ENCODE data around the gene LPIN1.

The LPIN1 gene

DNA sequence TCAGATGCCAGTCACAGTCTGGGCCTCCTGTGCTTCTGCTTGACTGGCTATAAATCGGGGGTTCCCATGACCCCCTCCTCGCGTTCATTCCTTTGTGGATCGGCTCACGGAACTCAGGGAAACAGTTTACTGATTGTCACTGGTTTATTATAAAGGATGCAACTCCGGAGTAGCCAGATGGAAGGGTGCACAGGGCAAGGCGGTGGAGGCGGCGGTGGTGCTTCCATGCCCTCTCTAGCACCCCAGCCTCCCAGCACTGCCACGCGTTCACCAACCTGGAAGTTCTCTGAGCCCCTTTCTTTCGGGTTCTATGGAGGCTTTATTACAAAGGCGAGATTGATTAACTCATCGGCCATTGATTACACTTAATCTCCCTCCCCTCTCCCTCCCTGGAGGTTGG is 15.6 kb downstream of the LPIN1 start:
- DNase-seq (ENCODE audit: low spot score) = no peak

DNA sequence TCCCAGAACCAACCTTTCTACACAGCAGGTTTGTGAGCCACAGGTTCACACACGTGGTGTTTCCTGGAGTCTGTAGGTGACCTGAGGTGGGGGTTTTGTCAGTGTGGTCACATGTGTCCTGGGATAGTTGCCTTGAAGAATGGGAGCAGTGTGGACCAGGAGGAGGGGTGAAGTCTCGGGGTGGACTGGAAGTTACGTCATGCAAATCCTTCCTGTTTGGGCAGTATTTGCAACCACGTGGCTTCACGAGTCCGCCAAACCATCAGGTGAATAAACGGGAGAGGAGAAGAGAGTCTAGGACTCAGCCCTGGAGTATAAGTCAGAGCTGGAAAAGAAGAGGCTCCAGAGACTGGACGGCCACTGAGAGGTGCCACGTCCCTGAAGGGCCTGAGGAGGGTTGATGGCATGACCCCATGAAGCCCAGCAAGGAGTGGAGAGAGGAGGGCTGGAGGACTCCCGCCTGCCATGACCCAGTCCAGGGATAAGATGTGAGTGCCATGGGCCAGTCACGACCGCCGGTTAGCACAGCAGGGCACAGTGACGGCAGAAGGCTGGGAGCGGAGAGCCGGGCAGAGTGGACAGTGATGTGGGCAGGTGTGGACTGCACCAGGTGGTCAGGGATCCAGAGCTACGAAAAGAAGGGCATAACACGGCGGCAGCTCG is 16.5 kb downstream of the LPIN1 start:
- DNase-seq (ENCODE audit: low spot score) = no peak

DNA sequence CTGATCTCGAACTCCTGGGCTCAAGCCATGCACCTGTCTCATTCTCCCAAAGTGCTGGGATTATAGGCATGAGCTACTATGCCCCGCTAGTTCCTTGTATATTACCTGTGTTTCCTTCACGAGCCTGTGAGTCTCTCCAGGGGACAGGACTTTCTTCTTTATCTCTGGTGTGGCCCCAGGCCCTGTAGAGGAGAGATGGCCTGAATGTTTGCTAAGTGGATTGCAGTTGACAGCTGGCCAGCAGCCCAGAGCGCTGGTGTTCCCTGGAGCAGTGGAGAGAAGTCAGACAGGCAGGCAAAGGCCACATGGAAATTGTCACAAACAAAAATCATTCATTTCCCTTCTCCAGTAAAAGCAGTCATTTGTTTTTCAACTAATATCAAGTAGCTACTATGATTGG is 17.9 kb downstream of the LPIN1 start:
- DNase-seq (ENCODE audit: low spot score) = no peak

DNA sequence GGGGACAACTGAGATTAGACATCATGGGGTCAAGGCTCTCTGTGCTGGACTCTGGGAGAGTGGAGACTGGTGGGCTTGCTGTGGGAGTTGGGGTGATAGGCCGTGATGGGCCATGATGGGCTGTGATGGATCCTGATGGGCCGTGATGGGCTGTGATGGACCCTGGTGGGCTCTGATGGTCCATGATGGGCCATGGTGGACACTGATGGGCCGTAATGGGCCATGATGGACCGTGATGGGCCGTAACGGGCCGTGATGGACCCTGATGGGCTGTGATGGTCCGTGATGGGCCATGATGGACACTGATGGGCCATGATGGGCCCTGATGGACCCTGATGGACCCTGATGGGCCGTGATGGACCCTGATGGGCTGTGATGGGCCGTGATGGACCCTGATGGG is 18.5 kb downstream of the LPIN1 start:
- DNase-seq (ENCODE audit: low spot score) = no peak

DNA sequence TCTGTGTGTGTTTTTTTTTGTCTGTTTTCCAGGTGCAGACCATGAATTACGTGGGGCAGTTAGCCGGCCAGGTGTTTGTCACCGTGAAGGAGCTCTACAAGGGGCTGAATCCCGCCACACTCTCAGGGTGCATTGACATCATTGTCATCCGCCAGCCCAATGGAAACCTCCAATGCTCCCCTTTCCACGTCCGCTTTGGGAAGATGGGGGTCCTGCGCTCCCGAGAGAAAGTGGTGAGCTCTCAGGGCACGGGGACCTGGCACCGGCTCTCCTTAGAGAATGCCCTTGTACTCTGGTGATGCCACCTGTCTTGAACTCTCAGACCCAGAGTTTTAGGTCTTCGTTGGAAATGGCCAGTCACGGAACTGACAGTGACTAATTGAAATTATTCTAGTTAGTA is 19.1 kb downstream of the LPIN1 start:
- DNase-seq (ENCODE audit: low spot score) = no peak

DNA sequence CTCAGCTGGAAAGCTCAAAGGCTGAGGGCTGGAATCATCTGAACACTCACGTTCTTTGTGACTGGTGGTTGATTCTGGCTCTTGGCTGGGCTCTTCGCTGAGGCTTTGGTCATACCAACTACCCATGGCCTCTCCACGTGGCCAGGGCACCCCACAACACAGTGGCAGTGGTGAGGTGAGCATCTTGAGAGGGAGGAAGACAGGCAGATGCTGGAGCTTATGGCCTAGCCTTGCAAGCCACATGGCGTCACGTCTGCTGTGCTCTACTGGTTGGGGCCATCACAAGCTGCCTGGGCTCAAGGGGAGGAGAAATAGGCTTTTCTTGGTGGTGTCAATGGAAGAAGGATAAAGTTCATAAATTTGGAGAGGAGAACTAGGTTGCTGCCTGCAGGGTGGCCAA is 19.6 kb downstream of the LPIN1 start:
- no peak for DNase-seq (ENCODE audit: low spot score)

DNA sequence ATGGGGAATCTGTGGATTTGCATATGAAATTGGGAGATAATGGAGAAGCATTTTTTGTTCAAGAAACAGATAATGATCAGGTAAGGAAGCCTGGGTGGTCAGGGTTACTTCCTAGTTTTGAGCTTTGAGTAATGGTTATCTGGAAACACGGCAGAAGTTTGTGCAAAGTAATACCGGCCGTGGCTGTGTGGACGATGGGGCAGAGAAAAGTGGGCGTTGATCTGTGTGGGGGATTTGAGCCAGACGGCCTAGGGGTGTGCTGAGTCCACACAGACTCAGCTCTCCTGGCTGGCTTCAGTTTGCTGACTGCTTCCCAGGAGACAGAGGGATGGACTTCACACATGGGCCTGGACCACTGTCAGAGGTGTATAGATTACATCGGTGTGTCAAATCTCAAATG is 21.3 kb downstream of the LPIN1 start:
- no peak for DNase-seq (ENCODE audit: low spot score)

DNA sequence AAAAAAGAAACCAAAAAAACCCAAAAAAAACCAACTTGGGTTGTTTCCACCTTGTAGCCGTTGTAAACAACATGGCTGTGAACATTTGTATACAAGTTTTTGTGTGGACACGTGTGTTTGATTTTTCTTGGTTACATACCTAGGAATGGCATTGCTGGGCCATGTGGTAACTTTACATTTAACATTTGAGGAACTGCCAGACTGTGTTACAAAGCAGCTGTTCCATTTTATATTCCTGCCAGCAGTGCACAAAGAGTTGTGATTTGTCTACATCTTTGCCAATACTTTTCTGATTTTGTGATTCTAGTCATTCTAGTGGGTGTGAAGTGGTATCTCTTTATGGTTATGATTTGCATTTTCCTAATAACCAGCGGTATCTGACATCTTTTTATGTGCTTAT is 22.5 kb downstream of the LPIN1 start:
- DNase-seq (ENCODE audit: low spot score) = no peak

DNA sequence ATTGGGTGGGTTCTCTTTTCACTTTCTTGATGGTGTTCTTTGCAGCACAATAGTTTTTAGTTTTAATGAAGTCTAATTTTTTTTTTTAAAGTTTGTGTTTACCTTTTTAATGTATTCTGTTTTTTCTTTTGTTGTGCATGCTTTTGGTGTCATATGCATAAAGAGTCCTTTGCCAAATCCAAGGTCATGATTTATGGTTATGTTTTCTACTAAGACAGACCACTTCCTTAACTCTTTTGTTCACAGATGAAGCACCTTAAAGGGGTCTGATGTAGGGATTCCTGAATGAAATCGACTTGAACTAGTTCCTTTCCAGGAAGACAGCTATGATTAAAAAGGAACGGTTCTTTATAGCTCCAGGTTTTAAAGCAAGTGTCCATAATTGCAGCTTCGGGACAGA is 23.1 kb downstream of the LPIN1 start:
- no peak for DNase-seq (ENCODE audit: low spot score)

DNA sequence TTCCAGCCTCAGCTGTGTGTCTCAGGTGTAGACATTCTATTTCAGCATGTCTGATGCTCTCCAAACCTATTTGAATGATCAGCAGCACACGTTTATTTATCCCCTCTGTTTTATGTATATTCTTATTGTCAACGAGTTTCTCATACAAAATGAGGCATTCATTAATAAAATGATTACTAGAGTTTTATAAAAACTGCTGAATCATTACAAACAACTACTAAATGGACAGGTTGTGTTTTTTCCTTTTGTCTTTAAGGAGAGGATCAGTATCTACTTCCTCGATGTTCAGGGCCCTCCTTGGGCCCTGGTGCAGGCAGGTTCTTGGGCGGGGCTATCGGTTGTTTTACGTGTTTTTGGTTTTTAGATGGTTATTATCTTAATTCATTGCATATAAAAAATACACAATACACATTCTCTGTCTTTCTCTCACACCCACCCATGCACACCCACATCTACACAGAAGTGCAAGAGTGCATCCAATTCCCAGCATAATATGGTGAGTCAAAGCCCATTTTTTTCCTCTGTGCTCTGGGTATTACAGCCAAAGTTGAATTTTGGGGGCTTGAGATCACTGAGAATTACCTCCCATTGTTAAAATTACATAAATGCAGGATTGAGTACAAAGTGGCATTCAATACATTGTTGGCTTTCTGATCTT is 24.2 kb downstream of the LPIN1 start:
- no peak for DNase-seq (ENCODE audit: low spot score)

DNA sequence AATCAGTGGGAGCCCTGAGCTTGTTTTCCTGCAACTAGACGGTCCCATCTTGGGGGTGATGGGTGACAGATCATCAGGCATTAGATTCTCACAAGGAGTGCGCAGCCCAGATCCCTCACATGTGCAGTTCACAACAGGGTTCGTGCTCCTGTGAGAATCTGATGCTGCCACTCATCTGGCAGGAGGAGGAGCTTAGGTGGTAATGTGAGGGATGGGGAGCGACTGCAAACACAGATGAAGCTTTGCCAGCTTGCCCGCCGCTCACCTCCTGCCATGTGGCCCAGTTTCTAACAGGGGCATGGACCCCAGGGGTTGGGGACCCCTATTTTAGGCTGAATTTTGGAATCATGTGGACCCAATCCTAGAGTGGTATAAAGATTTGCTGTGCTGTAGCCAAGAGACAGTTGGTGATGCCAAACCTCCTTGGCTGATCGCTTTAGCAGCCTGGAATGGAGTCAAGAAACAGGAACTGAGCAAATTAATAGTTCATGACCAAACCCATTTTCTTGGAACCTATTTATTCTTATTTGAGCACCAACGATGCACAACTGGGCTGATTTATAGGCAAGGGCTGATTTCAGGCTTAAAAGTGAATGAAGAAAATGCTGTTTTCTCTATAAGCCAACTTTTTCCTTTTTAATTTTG is 25.7 kb downstream of the LPIN1 start:
- no peak for DNase-seq (ENCODE audit: low spot score)

DNA sequence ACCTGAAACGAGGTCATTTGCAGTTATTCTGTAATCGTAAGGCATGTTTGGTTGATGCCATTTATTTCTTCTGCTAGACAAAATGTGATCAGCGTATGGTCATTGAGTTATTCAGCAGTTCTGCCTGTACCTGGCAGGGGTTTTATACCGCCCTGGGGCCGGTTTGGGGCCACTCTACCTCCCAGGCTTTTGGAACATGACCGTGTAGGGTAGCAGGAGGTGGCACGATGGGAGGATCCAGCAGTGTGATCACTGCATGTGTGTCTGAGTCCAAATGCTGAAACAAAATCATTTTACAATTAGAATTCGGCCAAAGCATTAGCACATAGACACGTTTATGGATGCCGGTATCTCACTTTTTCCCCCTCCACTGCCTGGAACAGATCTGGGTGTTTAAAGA is 26.7 kb downstream of the LPIN1 start:
- DNase-seq (ENCODE audit: low spot score) = no peak

DNA sequence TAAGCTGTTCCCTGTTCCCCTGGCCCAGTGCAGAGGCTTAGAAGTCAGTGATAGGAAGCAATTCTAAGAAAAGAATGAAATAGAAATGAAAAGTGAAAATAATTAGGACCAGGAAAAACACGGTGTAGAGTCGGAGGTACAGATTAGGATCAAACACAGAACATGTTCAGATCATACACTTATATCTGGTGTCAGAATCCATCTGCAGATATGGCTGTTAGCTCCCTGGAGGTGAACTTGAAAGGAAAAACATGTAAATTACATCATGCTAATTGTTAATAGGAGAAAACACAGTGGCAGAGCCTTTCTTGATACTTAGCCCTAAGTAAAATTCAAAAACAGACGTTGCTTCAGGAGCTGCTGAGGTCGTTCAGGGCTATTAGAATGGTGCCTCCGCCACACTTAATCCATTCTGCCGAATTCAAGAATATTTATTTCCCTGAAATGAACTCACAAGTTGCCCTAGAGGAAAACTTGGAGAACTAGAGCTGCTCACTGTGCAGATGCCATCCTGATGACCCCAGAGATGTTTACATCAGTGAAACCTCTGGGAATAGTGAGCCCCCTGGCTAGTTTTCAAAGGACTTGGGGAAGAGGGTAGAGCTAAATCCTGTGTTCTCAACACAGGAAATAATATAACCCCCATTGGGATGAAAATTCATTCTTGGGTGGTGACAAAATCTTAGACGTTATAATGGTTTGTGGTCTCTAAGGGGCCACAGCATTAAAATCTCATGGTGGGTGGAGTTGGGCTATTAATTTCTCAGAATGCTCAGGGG is 27.5 kb downstream of the LPIN1 start:
- no peak for DNase-seq (ENCODE audit: low spot score)

DNA sequence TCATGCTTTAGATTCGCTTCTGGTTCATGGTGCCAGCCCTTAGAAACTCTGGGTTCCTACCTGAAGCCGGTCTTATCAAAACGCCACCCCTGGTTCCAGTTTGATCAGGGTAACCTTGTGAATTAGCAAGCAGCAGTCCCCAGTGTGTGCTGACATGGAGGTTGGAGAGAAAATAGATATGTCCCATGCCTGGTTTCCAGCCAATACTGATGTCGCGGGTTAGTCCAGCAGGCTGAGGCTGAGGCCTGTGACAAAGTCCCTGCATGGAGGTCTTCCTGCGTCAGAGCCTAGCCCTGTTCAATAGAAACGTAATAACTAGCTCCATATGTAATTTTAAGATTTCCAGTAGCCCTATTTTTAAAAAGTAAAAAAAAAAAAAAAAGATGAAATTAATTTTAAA is 28.2 kb downstream of the LPIN1 start:
- no peak for DNase-seq (ENCODE audit: low spot score)

DNA sequence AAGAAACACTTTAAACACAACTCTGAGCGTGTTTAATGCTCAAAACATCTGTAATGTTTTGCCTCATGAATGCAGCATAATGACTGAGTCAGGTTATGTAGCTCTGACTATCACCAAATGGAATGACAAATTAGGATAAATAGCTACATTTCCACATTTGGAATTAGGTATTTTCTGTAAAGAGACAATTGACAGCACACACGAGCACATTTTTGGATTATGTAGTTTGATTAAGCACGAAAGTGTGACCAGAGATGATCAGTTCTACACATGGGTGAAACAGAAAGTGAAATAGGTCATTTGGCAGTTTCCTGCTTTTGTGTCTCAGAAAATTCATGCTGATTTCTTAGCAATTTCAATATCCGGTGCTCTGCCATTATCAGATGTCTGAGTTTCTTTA is 29.0 kb downstream of the LPIN1 start:
- DNase-seq (ENCODE audit: low spot score) = peak; percentile 51

DNA sequence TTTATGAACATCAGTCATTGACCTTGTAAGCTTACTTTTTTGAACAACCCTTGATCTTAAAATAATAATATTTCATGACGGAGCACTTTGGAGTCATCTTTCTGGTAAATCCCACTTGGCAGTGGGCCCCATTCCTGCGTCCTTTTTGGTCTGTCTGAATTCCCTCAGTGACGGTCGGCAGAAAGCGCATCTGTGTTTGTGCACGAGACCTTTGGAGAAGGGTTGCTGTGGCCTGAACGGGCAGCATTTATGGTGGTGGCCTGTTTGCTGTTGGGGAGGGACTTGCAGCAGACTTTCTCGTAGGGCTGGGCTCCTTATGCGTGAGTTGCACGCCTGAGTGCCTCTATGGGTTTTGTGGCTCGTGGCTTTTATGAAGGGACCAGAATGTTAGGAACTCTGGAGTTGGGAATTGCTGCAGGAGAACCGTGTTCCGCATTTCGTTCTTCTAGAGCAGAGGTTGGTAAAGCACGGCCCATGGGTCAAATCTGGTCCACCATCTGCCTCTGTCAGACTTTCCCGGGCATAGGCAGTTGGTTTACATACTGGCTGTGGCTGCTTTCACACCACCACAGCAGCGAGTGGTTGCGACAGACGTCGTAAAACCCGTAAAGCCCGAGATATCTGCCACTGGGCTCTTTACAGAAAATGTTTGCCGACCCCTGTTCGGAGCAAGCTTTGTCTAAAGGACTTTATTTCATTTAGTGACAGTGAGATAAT is 30.8 kb downstream of the LPIN1 start:
- no peak for DNase-seq (ENCODE audit: low spot score)

DNA sequence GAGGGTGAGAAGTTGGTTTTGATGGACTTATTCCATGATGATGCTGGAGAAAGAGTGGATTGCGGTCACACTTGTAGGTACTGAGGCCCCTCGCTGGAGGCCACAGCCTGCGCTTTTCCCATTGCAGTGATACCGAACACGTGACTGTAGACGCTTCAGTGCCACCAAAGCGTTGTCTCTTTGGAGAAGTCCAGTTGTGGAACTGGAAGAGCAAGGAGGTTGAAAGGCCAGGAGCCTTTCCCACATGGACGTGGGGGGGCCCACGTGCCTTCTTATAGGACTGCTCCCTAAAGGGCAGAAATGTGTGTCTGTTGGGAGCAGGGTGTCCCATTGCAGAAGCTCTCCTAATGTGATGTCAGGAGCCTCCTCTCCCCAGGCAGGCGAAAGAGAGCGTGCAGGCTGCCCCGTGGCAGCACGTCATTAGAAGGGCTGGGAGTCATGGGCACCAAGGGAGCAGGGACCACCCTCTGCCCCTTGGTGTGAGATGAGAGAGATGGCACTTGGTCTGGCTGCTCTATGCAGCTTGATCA is 31.5 kb downstream of the LPIN1 start:
- no peak for DNase-seq (ENCODE audit: low spot score)

DNA sequence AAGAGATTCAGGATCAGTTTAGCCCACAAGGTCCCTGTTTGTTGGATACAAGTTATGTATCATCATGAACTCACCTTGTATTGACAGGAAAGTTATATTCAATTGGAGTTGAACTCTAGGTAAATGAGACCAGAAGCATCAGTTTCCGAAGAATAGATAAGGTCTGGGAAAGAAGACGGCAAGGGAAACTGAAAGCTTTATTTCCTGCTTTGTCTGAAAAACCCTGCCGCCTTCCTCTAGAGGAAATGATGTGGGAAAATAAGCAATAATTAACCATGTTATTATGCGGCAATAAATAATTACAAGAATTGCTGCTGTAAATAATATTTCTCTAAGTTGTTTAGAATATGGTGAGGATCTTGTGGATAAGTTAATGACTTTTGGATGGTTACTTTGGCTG is 32.0 kb downstream of the LPIN1 start:
- DNase-seq (ENCODE audit: low spot score) = no peak

DNA sequence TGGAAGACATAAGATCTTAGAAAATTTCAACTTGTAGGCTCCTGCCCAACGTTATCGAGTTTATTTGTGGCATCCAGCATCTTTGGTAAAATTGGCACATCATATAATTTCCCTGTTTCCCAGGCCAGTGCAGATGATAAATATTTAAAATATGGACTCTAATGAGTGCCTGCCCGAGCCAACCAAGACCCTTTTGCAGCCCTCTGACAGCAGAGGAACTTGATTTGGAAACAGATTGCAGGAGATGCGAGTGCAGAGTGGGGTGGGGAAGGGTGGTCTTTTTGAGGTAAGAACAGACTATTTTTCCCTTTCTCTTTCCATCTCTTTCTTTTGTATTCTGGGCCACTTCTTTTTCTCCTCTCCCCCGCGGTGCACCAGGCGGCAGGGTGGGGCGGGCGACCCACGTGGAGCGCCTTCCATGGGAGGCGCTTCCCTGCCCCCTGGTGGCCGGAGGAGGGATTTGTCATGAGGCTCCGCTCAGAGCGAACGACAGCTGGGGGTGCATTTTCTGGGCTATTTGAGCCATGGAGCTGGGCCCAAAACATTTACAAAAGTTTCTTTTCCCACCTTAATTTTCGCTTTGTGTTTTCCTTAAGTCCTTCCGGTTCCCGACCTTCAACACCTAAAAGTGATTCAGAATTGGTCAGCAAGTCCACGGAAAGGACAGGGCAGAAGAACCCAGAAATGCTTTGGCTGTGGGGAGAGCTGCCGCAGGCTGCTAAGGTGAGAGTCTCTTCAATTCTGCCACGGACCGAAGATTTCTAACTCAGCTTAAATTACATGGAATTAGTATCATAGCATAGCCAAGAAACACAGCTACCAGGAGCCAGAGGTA is 32.7 kb downstream of the LPIN1 start:
- peak; percentile 81 for DNase-seq (ENCODE audit: low spot score)

DNA sequence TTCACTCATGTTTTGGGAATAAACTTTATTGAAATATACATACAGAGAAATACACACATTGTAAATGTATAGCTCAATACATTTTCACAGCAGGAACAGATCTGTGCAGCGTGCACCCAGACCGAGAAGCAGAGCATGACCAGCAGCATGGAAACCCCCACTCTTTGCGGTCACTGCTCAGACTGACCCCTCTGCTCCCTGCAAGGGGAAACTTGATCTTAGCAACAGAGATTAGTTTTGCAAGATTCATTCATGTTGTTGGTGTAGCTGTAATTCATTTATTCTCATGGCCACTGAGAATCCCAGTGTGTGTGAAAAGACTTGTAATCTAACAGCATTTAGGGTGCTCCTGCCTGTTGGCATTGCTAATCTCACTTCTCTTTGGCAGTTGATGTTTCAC is 35.2 kb downstream of the LPIN1 start:
- DNase-seq (ENCODE audit: low spot score) = no peak

DNA sequence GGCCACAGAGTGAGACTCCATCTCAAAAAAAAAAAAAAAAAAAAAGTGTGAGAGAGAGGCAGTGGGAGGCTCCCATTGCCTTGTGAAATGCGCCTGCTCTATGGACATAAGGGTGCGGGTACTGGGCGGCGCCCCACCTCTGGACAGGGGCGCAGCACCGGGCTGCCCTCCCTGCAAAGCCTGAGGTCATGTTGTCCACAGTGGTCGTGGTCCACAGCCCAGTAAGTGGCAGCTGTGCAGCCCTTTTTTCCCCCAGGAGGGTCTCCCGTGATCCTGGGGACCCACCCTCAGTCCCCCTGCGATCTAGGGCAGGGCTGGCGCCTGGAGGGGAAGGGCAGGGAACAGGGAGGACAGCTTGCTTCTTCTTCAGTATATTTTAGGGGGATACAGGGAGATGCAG is 37.8 kb downstream of the LPIN1 start:
- DNase-seq (ENCODE audit: low spot score) = no peak
